OCI-LY3 (cell line): ENCODE measurements around the gene PSMA7.

ENCODE experiments used
- H2AFZ ChIP-seq: fragments of 200-600, 300-600 bp; shearing (Covaris generic); 2 replicates; pipeline ENCODE4 v1.6.0; 2014; ENCODE audit warnings: antibody characterized with exemption, low read depth, low read length
- H3K27ac ChIP-seq: fragments of 200-600, 300-600 bp; sonication (generic); 2 replicates; pipeline ENCODE4 v1.5.1; 2014; ENCODE audit warnings: mild to moderate bottlenecking, low read length, moderate library complexity, mixed read lengths
- H3K27me3 ChIP-seq: fragments of 200-600, 300-600 bp; sonication (generic); 2 replicates; pipeline ENCODE4 v1.6.1; 2014; ENCODE audit warnings: low read depth, low read length, mixed read lengths
- H3K36me3 ChIP-seq: fragments of 200-600, 300-600 bp; sonication (generic); replicated peaks from 2 replicates; pipeline ENCODE3; 2014; ENCODE audit warnings: low read depth, low read length, mixed read lengths
- H3K4me1 ChIP-seq: fragments of 300-600, 200-600 bp; sonication (generic); 2 replicates; pipeline ENCODE4 v1.6.1; 2014; ENCODE audit warnings: low read length, mixed read lengths
- H3K4me2 ChIP-seq: fragments of 200-600, 300-600 bp; sonication (generic); 2 replicates; pipeline ENCODE4 v1.6.1; 2014; ENCODE audit warnings: low read length, mixed read lengths
- H3K4me3 ChIP-seq: fragments of 300-600, 200-600 bp; sonication (generic); 2 replicates; pipeline ENCODE4 v1.5.1; 2014; ENCODE audit warnings: antibody characterized with exemption, mild to moderate bottlenecking, low read length, moderate library complexity
- H3K79me2 ChIP-seq: fragments of 300-600, 200-600 bp; shearing (Covaris generic); 2 replicates; pipeline ENCODE4 v1.6.1; 2014; ENCODE audit warnings: mild to moderate bottlenecking, low read length, mixed read lengths
- H3K9ac ChIP-seq: fragments of 300-600, 200-600 bp; shearing (Covaris generic); 2 replicates; pipeline ENCODE4 v1.6.0; 2014; ENCODE audit warnings: mild to moderate bottlenecking, low read length, moderate library complexity
- H3K9me3 ChIP-seq: fragments of 200-600, 300-600 bp; shearing (Covaris generic); 2 replicates; pipeline ENCODE4 v1.6.1; 2014; ENCODE audit warnings: low read length, mixed read lengths; ENCODE audit not compliant: insufficient read depth
- H4K20me1 ChIP-seq: fragments of 200-600, 300-600 bp; sonication (generic); 2 replicates; pipeline ENCODE4 v1.6.1; 2016; ENCODE audit warnings: low read length, mixed read lengths; ENCODE audit not compliant: insufficient read depth
- EZH2phosphoT487 ChIP-seq: fragments of 200-600 bp; shearing (Covaris generic); IDR thresholded peaks from 2 replicates; pipeline ENCODE4 v1.6.1; 2018; ENCODE audit warnings: antibody characterized with exemption, mixed run types, low read depth
- TF ChIP-seq, protein P1 (sequence below): fragments of 200-600, 300-600 bp; sonication (generic); IDR thresholded peaks from 2 replicates; pipeline ENCODE4 v1.5.1; 2014; ENCODE audit warnings: antibody characterized with exemption, low read length, low read depth

The PSMA7 gene

DNA sequence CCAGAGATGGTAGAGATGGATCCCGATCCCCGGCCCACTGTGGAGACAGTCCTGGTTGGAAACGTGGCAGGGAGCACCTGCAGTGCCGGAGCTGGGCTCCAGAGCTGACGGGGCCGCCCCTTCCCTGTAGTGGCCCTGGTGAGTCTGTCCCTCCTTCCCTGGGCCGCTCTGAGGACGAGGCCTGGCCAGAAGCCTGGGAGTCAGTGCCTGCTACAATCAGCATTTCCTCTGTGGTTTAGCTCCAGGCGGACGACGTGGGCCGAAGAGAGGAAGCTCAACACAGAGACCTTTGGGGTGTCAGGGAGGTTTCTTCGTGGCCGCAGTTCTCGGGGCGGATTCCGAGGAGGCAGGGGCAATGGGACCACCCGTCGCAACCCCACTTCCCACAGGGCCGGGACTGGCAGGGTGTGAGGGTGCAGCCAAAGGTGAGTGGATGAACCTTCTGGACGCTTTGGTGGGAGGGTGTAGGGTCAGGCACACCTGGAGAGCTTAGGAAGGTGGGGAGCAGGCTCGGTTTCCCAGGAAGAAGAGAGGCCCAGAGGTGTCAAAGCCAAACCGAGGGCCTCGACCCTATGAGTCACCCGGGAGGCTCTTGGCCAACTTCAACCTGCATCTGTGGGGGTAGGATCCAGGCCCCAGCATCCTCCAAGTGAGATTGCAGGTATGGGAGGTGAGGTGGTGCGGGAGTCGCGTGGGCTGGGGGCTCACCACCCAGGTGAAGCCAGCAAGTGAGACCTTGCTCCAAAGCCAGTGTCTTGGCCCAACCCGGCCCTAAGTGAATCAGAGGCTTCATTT, 9.9 kb downstream of the PSMA7 start:
- TF ChIP-seq EZH2phosphoT487: no peak
- TF ChIP-seq, protein P1, sequence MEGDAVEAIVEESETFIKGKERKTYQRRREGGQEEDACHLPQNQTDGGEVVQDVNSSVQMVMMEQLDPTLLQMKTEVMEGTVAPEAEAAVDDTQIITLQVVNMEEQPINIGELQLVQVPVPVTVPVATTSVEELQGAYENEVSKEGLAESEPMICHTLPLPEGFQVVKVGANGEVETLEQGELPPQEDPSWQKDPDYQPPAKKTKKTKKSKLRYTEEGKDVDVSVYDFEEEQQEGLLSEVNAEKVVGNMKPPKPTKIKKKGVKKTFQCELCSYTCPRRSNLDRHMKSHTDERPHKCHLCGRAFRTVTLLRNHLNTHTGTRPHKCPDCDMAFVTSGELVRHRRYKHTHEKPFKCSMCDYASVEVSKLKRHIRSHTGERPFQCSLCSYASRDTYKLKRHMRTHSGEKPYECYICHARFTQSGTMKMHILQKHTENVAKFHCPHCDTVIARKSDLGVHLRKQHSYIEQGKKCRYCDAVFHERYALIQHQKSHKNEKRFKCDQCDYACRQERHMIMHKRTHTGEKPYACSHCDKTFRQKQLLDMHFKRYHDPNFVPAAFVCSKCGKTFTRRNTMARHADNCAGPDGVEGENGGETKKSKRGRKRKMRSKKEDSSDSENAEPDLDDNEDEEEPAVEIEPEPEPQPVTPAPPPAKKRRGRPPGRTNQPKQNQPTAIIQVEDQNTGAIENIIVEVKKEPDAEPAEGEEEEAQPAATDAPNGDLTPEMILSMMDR: no peak
- Histone ChIP-seq H3K79me2 (peaks cover 8% of the 10 kb centered on the region; the same call in 1 of the 2 replicates), H3K4me2 (no peak overlapping the region), H3K4me3 (no peak overlapping the region), H3K9me3 (no peaks in the 10 kb centered on the region), H4K20me1 (peaks cover 30% of the 10 kb centered on the region), H3K9ac (no peak overlapping the region), H2AFZ (no peak overlapping the region), H3K36me3 (peaks cover 88% of the 10 kb centered on the region), H3K27ac (no peak overlapping the region), H3K27me3 (no peaks in the 10 kb centered on the region), H3K4me1 (no peaks in the 10 kb centered on the region)

DNA sequence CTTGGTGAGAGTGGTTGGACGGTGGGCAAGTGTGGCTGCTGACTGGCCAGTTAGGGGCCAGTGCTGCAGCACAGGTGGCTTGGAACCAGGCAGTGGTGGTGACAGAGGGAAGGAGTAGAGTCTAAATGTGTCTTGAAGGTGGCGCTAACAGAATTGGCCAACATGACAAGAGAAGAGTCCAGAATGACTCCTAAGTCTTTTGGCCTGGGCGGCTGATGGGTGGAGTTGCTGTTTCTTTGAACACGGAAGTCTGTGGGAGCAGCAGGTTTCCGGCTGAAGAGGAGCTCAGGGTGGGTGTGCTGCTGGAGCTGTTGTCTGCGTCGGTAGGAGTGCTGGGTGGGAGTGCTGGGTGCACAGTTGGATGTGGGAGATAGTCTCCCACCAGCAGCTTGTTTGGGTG, 10.8 kb downstream of the PSMA7 start:
- H3K79me2 ChIP-seq: peaks cover 5% of the 10 kb centered on the region; the same call in 1 of the 2 replicates
- H3K36me3 ChIP-seq: peaks cover 87% of the 10 kb centered on the region
- no peak overlapping the region for H3K4me3 ChIP-seq

DNA sequence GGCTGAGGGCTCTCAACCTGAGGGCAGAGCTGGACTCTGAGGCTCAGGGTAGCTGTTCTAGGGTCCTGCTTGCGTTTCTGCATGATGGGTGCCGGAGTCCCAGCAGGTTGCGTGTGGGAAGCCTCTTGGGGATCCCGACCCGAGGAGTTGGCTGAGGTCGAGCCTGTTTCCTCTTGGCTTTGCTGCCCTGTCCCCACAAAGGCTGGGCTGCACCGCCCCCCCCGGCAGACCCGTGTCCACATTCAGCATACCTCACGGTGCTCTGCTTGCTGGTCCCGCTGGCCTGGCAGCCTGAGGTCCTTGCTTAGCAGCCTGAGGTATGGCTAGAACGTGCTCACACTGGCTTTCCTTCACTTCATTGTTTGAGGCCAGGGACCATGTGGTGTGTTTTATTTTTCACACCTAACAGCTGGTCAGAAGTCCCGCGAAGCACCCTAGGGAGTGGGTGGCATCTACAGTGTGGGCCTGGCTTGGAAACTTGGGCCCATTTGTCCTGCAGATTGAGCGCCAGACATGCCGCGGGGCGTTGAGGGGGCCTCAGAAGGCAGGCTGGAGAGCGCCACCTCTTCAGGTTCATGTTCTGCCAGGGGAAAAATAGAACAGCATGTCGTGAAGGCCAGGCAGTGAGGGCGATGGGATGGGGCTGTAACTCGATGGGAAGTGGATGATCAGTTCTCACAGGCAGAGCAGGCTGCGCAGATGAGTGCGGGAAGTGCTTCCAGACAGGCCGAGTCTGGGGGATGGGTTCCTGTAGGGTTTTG, 11.5 kb downstream of the PSMA7 start:
- H3K36me3 ChIP-seq: peaks cover 86% of the 10 kb centered on the region
- H3K9me3 ChIP-seq: no peaks in the 10 kb centered on the region
- H3K27ac ChIP-seq: no peak overlapping the region
- TF ChIP-seq, protein P1: no peak
- no peak for TF ChIP-seq EZH2phosphoT487
- H3K4me1 ChIP-seq: peaks cover 6% of the 10 kb centered on the region
- no peaks in the 10 kb centered on the region for H3K27me3 ChIP-seq
- no peak overlapping the region for H3K9ac ChIP-seq
- H4K20me1 ChIP-seq: peaks cover 17% of the 10 kb centered on the region
- no peak overlapping the region for H3K4me2 ChIP-seq
- peaks cover 5% of the 10 kb centered on the region; the same call in 1 of the 2 replicates for H3K79me2 ChIP-seq
- H2AFZ ChIP-seq: no peak overlapping the region
- no peak overlapping the region for H3K4me3 ChIP-seq

More for the DNA sequence above, 10.8 kb downstream of the PSMA7 start:
- TF ChIP-seq, protein P1: no peak
- no peak for TF ChIP-seq EZH2phosphoT487
- H3K27ac ChIP-seq: no peak overlapping the region
- H3K27me3 ChIP-seq: no peaks in the 10 kb centered on the region
- peaks cover 3% of the 10 kb centered on the region for H3K4me1 ChIP-seq
- H2AFZ ChIP-seq: no peak overlapping the region
- H3K9me3 ChIP-seq: no peaks in the 10 kb centered on the region
- no peak overlapping the region for H3K4me2 ChIP-seq
- H4K20me1 ChIP-seq: peaks cover 23% of the 10 kb centered on the region
- H3K9ac ChIP-seq: no peak overlapping the region
